Type B pancreatic cell (in vitro differentiated cells): ENCODE measurements around the gene HMGCS2. TPM values are rescaled to one million over a fixed set of nuclear protein-coding genes. Genes with fewer than 3 reads are reported as not detected.

Source experiments
- DNase-seq: peaks from one replicate; pipeline ENCODE4 v3.0.0; 2021; ENCODE audit warnings: mixed read lengths; ENCODE audit not compliant: unreplicated experiment; ENCODE audit errors: extremely low spot score
- H3K27ac Mint-ChIP-seq: 2 replicates; pipeline ENCODE4 v1.8.0; 2021; ENCODE audit warnings: mild to moderate bottlenecking, mixed read lengths
- H3K27me3 Mint-ChIP-seq: 2 replicates; pipeline ENCODE4 v1.8.0; 2021; ENCODE audit warnings: mixed read lengths
- H3K36me3 Mint-ChIP-seq: 2 replicates; pipeline ENCODE4 v1.8.0; 2021; ENCODE audit warnings: mixed read lengths
- H3K4me1 Mint-ChIP-seq: one replicate; pipeline ENCODE4 v1.8.0; 2021; ENCODE audit warnings: mixed read lengths; ENCODE audit not compliant: unreplicated experiment
- H3K4me3 Mint-ChIP-seq: 2 replicates; pipeline ENCODE4 v1.8.0; 2021; ENCODE audit warnings: mild to moderate bottlenecking, mixed read lengths
- H3K9me3 Mint-ChIP-seq: 2 replicates; pipeline ENCODE4 v1.8.0; 2021; ENCODE audit warnings: mixed read lengths
- total RNA-seq: library from RNA; stranded (reverse); gene quantifications from 2 replicates; pipeline ENCODE4 v1.2.1, GENCODE V29; 2021; ENCODE audit warnings: low replicate concordance
- TF ChIP-seq, protein P1 (sequence below): fragments of 200-600 bp; sonication (generic); conservative IDR thresholded peaks from 2 replicates; pipeline ENCODE4 v1.5.0; 2021; ENCODE audit warnings: antibody characterized with exemption, mild to moderate bottlenecking

The HMGCS2 gene
- total RNA-seq, 1 donor from 2014 or later = 19.1 TPM

DNA sequence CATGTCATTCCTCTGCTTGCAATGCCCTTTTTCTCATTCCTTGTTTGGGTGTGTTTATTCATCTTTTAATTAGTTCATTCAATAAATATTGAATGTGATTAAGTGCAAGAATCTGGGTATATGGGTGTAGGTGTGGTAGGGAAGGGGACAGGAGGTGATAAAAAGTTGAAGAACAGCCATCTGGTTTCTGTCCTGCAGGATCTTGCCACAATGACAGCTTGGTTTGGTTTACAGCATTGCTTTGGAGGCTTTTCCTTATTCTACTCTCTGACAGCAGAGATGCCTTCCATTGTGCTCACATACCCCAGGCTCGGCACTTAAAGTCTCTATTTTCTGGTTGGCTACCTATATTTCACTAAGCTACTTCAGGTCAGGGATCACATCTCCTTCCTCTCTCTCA, 45.6 kb upstream of the HMGCS2 start:
- no peak for DNase-seq
- TF ChIP-seq, protein P1, sequence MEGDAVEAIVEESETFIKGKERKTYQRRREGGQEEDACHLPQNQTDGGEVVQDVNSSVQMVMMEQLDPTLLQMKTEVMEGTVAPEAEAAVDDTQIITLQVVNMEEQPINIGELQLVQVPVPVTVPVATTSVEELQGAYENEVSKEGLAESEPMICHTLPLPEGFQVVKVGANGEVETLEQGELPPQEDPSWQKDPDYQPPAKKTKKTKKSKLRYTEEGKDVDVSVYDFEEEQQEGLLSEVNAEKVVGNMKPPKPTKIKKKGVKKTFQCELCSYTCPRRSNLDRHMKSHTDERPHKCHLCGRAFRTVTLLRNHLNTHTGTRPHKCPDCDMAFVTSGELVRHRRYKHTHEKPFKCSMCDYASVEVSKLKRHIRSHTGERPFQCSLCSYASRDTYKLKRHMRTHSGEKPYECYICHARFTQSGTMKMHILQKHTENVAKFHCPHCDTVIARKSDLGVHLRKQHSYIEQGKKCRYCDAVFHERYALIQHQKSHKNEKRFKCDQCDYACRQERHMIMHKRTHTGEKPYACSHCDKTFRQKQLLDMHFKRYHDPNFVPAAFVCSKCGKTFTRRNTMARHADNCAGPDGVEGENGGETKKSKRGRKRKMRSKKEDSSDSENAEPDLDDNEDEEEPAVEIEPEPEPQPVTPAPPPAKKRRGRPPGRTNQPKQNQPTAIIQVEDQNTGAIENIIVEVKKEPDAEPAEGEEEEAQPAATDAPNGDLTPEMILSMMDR = no peak
- H3K36me3 Mint-ChIP-seq = no peaks in the 10 kb centered on the region
- no peak overlapping the region for H3K27ac Mint-ChIP-seq
- H3K4me1 Mint-ChIP-seq = peaks cover 4% of the 10 kb centered on the region
- no peaks in the 10 kb centered on the region for H3K9me3 Mint-ChIP-seq
- no peak overlapping the region for H3K4me3 Mint-ChIP-seq
- H3K27me3 Mint-ChIP-seq = no peaks in the 10 kb centered on the region

DNA sequence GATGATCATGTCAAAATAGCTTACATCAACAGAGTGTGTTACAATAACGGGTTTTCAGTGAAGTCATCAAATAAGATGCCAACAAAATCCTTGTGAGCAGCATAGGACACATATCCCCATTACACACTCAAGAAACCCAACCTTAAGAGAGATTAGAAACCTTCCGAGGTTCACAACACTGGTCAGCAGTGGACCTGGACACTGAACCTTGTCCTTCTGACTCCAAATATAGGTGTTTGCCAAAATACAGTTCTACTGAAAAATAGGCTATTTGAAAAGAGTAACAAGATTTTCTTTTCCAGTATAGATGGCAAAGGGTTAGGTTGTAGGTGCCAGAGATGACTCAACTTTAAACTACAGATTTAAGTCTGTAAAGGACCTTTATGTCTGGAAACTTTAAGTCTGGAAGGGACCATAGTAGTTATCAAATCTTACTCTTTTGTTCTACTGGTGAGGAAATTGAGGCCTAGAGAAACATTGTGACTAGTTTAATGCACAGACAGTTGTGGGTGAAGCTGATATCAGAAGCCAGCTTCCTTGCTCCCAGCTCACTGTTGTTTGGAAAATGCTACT, 43.4 kb upstream of the HMGCS2 start:
- peaks cover 7% of the 10 kb centered on the region for H3K27me3 Mint-ChIP-seq
- no peak overlapping the region for H3K4me3 Mint-ChIP-seq
- H3K27ac Mint-ChIP-seq = no peak overlapping the region
- H3K4me1 Mint-ChIP-seq = peaks cover 4% of the 10 kb centered on the region
- H3K36me3 Mint-ChIP-seq = no peaks in the 10 kb centered on the region
- H3K9me3 Mint-ChIP-seq = no peaks in the 10 kb centered on the region
- TF ChIP-seq, protein P1 = no peak
- DNase-seq = no peak

DNA sequence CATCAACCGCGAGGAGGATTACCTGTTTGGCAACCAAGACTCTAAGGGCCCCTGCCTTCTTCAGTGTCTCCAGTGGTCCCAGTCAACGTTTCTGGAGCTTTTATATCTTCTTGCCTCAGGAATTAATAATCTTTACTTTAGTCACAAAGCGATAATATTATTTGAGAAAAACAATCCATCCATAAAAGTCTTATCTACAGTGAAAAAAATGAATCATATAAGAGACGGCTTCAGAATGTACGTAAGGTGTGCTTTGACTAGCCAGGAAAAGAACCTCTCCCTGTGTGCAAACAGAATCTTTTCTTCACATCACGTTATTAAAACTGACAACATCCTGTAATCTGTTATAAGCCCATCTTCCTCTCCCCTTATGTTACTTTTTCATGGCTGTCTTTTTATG, 42.7 kb upstream of the HMGCS2 start, which contains the start of gene REG4:
TSS of gene REG4 (minus strand) at position 74 of the 400 bp plus-strand sequence. CDS start 2,691 bp downstream, outside the sequence.
- H3K27me3 Mint-ChIP-seq = peaks cover 12% of the 10 kb centered on the region
- no peak within 1 kb of the TSS for H3K4me3 Mint-ChIP-seq
- H3K9me3 Mint-ChIP-seq = no peaks in the 10 kb centered on the region
- H3K36me3 Mint-ChIP-seq = no peaks in the 10 kb centered on the region
- TF ChIP-seq, protein P1 = no peak
- no peak within 1 kb of the TSS for H3K27ac Mint-ChIP-seq
- no peak for DNase-seq
- H3K4me1 Mint-ChIP-seq = no peaks in the 10 kb centered on the region

DNA sequence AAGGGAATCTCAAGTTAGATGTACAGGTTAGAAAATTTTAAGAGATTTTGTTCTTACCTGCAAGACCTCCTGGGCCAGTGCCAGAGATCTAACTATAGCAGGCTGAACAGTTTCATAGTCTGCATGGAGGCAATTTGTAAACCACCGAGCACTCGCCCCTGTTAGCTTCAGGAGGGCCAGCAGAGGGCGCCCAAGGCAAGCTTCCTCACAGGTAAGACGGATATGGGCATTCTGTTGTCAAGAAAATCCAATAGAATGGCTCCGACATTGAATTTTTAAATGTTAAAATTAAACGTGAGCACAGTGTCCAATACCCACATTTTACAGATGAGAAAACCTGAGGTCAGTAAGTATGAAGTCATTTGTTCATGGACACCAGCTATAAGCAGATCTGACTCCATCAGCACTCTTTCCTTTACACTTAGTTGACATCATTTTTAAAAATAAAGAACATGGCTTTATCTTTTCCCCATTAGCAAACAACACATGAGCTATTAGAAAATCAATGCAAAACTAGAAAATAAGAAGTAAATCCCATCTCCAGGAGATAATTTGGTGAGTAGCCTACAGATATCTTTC, 40.4 kb upstream of the HMGCS2 start:
- H3K36me3 Mint-ChIP-seq = no peaks in the 10 kb centered on the region
- TF ChIP-seq, protein P1 = peak; percentile 97
- H3K9me3 Mint-ChIP-seq = no peaks in the 10 kb centered on the region
- H3K4me3 Mint-ChIP-seq = peak overlapping the region; percentile 32
- no peak for DNase-seq
- peaks cover 15% of the 10 kb centered on the region for H3K27me3 Mint-ChIP-seq
- no peak overlapping the region for H3K27ac Mint-ChIP-seq
- H3K4me1 Mint-ChIP-seq = no peaks in the 10 kb centered on the region

DNA sequence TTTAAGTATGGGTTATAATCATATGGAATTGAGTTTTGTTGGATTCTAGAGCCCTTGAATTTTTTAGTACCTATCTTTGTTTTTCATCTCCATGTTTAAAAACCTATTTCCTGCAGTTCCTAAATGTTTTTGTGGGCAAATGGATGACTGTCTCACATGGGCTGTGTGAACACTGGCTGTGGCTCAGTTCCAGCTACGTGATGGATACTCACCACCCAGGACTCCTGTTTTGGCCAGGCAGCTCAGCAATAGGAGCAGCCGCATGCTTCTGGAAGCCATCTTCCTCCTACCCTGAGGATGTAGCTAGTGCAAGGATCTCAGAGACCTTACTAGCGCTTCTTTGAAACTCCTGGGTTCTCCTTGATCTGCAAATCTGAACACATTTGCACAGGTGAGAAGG, 39.8 kb upstream of the HMGCS2 start:
- TF ChIP-seq, protein P1 = no peak

More for the DNA sequence above, 39.8 kb upstream of the HMGCS2 start:
- H3K27me3 Mint-ChIP-seq = peaks cover 15% of the 10 kb centered on the region
- H3K4me1 Mint-ChIP-seq = no peaks in the 10 kb centered on the region
- DNase-seq = no peak
- no peaks in the 10 kb centered on the region for H3K36me3 Mint-ChIP-seq
- H3K27ac Mint-ChIP-seq = no peak overlapping the region
- H3K4me3 Mint-ChIP-seq = no peak overlapping the region
- no peaks in the 10 kb centered on the region for H3K9me3 Mint-ChIP-seq
